ENCODE data around the gene SCP2. TPM values are rescaled to one million over a fixed set of nuclear protein-coding genes. Genes with fewer than 3 reads are reported as not detected.

Gene SCP2
- total RNA-seq, 2 experiments from 2014 or later: 78.1 to 81.1 TPM

DNA sequence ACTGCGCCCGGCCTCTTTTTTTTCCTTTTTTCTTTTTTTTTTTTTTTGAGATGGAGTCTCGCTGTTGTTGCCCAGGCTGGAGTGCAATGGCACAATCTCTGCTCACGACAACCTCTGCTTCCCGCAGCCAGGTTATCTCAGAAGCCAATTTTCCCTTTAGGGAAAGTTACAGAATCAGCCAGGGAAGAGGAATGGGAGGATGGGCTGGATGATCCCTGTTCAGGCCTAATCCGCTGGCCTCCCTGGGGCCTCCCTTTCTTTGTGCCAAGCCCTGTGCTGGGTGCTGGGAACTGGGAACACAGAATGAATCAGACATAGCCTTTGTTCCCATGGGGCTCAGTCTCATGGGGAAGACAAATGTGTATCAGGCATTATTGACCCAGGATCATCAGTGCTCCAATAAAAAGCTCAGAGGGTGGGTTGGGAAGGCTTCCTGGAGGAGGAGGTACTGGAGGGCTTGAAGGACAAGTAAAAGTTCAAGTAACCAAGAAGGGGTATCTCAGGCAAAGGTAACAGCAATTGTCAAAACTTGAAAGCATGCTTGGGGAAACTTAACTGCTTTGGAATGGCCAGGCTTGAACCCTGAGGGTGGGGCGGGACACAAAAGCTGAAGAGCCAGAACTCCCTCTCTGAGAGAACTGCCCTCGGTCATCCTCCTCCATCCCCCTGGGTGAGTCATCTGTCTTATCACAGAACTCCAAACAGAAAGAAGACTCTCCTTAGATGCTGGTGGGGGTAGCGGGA lies 19.8 kb upstream of the SCP2 start:
- no peak for DNase-seq
- no peaks in the 10 kb centered on the region for H3K4me1 Mint-ChIP-seq (ENCODE audit: low read depth)
- H3K36me3 Mint-ChIP-seq: peaks cover 6% of the 10 kb centered on the region
- H3K4me3 Mint-ChIP-seq: no peak overlapping the region
- intact Hi-C loops (cut with micrococcal nuclease): no loop called here
- POLR2A ChIA-PET: no interaction called here
- CTCF ChIA-PET: no interaction called here
- H3K9me3 Mint-ChIP-seq: no peaks in the 10 kb centered on the region
- no peak overlapping the region for H3K27ac Mint-ChIP-seq
- no peaks in the 10 kb centered on the region for H3K27me3 Mint-ChIP-seq

DNA sequence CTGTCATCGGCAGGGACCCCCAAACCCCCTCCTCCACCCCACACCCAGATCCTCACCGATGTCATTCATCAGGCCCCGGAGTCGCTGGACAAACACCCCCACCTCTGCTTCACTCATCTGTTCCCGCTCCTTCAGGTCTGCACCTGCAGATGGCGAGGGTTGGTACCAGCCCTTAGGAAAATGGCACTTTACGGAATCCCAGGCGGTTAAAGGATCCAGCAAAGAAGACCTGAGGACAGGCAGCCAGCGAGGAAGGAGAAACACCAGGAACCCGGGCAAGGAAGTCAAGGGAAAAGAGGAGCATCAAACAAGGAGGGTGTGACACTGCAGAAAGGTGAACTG lies 19.3 kb upstream of the SCP2 start:
- CTCF ChIA-PET: no interaction called here
- no peak overlapping the region for H3K27ac Mint-ChIP-seq
- H3K9me3 Mint-ChIP-seq: no peaks in the 10 kb centered on the region
- POLR2A ChIA-PET: no interaction called here
- no peaks in the 10 kb centered on the region for H3K4me1 Mint-ChIP-seq (ENCODE audit: low read depth)
- DNase-seq: no peak
- H3K27me3 Mint-ChIP-seq: no peaks in the 10 kb centered on the region
- peaks cover 6% of the 10 kb centered on the region for H3K36me3 Mint-ChIP-seq
- no peak overlapping the region for H3K4me3 Mint-ChIP-seq
- intact Hi-C loops (cut with micrococcal nuclease): no loop called here

- Mint-ChIP-seq H3K36me3 (peaks cover 6% of the 10 kb centered on the region), H3K4me1 (ENCODE audit: low read depth) (no peaks in the 10 kb centered on the region), H3K4me3 (no peak overlapping the region), H3K27me3 (no peaks in the 10 kb centered on the region), H3K27ac (no peak overlapping the region), H3K9me3 (no peaks in the 10 kb centered on the region)
- ChIA-PET CTCF (interaction anchor here (0.7 to 1.0 kb wide), 2 partner anchors 10 kb away, joined by 3 read pairs; partner anchors contain the start of gene ECHDC2), POLR2A (no interaction called here)
- DNase-seq: no peak
- intact Hi-C loops (cut with micrococcal nuclease): no loop called here
Observed at GRCh38 chr1:52911541-52911940, 15.5 kb upstream of the SCP2 start.

- no peak overlapping the region for H3K4me3 Mint-ChIP-seq
- CTCF ChIA-PET: no interaction called here
- H3K9me3 Mint-ChIP-seq: no peaks in the 10 kb centered on the region
- POLR2A ChIA-PET: interaction anchor here (0.7 kb wide), 1 partner anchor 12 kb away, joined by 3 read pairs; no protein-coding TSS in a partner anchor
- intact Hi-C loops (cut with micrococcal nuclease): no loop called here
- no peak overlapping the region for H3K27ac Mint-ChIP-seq
- peaks cover 4% of the 10 kb centered on the region for H3K36me3 Mint-ChIP-seq
- no peaks in the 10 kb centered on the region for H3K27me3 Mint-ChIP-seq
- no peaks in the 10 kb centered on the region for H3K4me1 Mint-ChIP-seq (ENCODE audit: low read depth)
- no peak for DNase-seq
Observed at GRCh38 chr1:52913014-52913413, 14.1 kb upstream of the SCP2 start.

DNA sequence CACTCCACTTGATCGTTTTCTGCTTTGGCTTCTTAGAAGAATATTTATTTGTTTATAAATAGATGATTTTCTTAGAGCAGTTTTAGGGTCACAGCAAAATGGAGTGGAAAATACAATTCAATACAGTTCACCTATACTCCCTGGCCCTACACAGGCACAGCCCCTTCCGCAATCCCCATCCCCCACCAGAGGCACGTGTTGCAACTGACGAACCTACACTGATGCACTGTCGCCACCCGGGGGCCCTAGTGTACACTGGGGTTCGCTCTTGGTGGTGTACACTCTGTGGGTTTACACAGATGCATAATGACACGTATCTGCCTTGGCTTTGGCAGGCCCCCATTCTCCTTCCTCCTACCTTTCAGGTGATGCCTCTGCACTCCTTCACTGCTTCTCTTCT lies 13.5 kb upstream of the SCP2 start:
- Mint-ChIP-seq H3K4me1 (ENCODE audit: low read depth) (no peaks in the 10 kb centered on the region), H3K9me3 (no peaks in the 10 kb centered on the region), H3K27me3 (no peaks in the 10 kb centered on the region), H3K36me3 (peaks cover 4% of the 10 kb centered on the region), H3K4me3 (no peak overlapping the region), H3K27ac (no peak overlapping the region)
- ChIA-PET POLR2A (no interaction called here), CTCF (no interaction called here)
- peak; percentile 24 for DNase-seq
- intact Hi-C loops (cut with micrococcal nuclease): no loop called here

GRCh38 chr1:52914463-52914862 lies 12.6 kb upstream of the SCP2 start:
- H3K36me3 Mint-ChIP-seq: peaks cover 4% of the 10 kb centered on the region
- no peaks in the 10 kb centered on the region for H3K9me3 Mint-ChIP-seq
- H3K27ac Mint-ChIP-seq: no peak overlapping the region
- CTCF ChIA-PET: no interaction called here
- intact Hi-C loops (cut with micrococcal nuclease): no loop called here
- POLR2A ChIA-PET: interaction anchor here (1.0 kb wide), 1 partner anchor 10 kb away, joined by 3 read pairs; no protein-coding TSS in a partner anchor
- H3K4me3 Mint-ChIP-seq: no peak overlapping the region
- peaks cover 3% of the 10 kb centered on the region for H3K4me1 Mint-ChIP-seq (ENCODE audit: low read depth)
- H3K27me3 Mint-ChIP-seq: no peaks in the 10 kb centered on the region
- no peak for DNase-seq

- POLR2A ChIA-PET: interaction anchor here (0.6 to 1.0 kb wide), 2 partner anchors 9 to 15 kb away, joined by 3 read pairs; no protein-coding TSS in a partner anchor
- intact Hi-C loops (cut with micrococcal nuclease): no loop called here
- H3K27ac Mint-ChIP-seq: no peak overlapping the region
- H3K9me3 Mint-ChIP-seq: no peaks in the 10 kb centered on the region
- no peaks in the 10 kb centered on the region for H3K27me3 Mint-ChIP-seq
- no peak for DNase-seq
- CTCF ChIA-PET: no interaction called here
- H3K4me3 Mint-ChIP-seq: no peak overlapping the region
- H3K4me1 Mint-ChIP-seq (ENCODE audit: low read depth): peaks cover 12% of the 10 kb centered on the region
- H3K36me3 Mint-ChIP-seq: no peaks in the 10 kb centered on the region
Observed at GRCh38 chr1:52915211-52915854, 11.7 kb upstream of the SCP2 start.

DNA sequence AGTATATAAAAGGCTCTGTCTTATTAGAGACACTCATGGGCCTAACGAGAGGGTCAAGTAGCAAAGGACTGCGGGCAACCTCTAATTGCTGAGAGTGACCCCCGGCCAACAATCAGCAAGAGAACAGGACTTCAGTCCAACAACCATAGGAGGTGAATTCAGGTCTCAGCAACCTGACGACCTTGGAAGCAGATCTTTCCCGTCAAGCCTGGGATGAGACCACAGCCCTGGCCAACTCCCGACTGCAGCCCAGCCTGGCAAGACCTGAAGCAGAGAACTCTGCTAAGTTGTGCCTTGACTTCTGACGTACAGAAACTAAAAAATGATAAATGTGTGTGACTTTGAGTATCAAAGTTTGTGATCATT lies 11.2 kb upstream of the SCP2 start:
- H3K27me3 Mint-ChIP-seq: no peaks in the 10 kb centered on the region
- no peak for DNase-seq
- no peak overlapping the region for H3K27ac Mint-ChIP-seq
- ChIA-PET CTCF (no interaction called here), POLR2A (interaction anchor here (0.6 kb wide), 1 partner anchor 15 kb away, joined by 3 read pairs; no protein-coding TSS in a partner anchor)
- no peaks in the 10 kb centered on the region for H3K9me3 Mint-ChIP-seq
- intact Hi-C loops (cut with micrococcal nuclease): no loop called here
- peaks cover 17% of the 10 kb centered on the region for H3K4me1 Mint-ChIP-seq (ENCODE audit: low read depth)
- H3K36me3 Mint-ChIP-seq: no peaks in the 10 kb centered on the region
- H3K4me3 Mint-ChIP-seq: no peak overlapping the region

DNA sequence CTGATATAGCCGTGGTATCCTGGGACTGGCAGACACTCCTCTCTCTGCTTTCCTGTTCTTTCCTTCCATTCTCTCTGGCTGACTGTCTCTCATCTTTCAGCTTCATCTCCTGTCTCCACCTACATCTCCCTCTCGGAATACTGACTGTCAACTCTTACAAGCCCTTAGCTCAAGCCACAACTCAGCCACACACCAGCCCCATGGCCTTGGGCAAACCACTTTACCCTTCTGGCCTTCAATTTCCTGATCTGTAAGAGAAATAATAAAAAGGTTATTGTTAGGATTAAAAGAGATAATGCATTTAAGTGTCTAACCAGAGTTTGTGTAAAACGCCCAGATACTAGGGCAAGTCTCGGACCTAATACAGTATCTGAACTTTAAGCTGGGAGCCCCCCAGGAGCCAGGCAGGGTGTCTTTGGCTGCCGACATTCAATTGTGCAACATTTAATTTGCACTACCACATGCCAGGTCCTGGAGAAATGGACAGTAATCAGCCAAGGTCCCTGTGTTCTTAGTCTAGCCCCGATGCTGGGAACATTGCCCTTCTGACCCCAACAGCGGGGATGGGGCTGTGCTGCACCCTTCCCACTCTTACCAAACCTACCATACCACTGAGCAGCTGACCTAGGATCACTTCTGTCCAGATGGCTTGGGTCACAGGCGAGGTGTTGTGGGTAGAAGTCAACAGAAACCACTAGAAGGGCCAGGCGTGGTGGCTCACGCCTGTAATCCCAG lies 10.7 kb upstream of the SCP2 start:
- no peaks in the 10 kb centered on the region for H3K36me3 Mint-ChIP-seq
- H3K9me3 Mint-ChIP-seq: no peaks in the 10 kb centered on the region
- no peak for DNase-seq
- ChIA-PET CTCF (no interaction called here), POLR2A (no interaction called here)
- intact Hi-C loops (cut with micrococcal nuclease): no loop called here
- H3K4me3 Mint-ChIP-seq: no peak overlapping the region
- no peak overlapping the region for H3K27ac Mint-ChIP-seq
- H3K4me1 Mint-ChIP-seq (ENCODE audit: low read depth): peaks cover 17% of the 10 kb centered on the region
- no peaks in the 10 kb centered on the region for H3K27me3 Mint-ChIP-seq

DNA sequence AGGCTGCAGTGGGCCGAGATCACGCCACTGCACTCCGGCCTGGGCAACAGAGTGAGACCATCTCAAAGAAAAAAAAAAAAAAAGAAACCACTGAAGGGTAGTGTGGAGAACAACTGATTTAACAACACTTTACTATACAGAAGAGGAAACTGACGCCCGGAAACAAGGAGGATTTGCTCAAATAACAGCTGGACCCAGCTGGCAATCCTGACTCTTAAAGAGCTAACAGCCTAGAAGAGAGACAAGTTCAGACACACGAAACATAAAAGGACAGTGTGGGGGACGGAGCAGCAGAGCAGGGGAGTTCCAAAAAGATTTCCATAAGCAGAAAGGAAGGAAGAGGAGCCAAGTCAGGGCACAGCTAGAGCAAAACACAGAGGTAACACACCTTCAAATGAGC lies 9.9 kb upstream of the SCP2 start:
- intact Hi-C loops (cut with micrococcal nuclease): no loop called here
- ChIA-PET CTCF (interaction anchor here (0.6 kb wide), 1 partner anchor 327 kb away, joined by 3 read pairs; no protein-coding TSS in a partner anchor), POLR2A (no interaction called here)
- Mint-ChIP-seq H3K9me3 (no peaks in the 10 kb centered on the region), H3K4me1 (ENCODE audit: low read depth) (peaks cover 21% of the 10 kb centered on the region), H3K27me3 (no peaks in the 10 kb centered on the region), H3K27ac (no peak overlapping the region), H3K4me3 (no peak overlapping the region), H3K36me3 (no peaks in the 10 kb centered on the region)
- no peak for DNase-seq

DNA sequence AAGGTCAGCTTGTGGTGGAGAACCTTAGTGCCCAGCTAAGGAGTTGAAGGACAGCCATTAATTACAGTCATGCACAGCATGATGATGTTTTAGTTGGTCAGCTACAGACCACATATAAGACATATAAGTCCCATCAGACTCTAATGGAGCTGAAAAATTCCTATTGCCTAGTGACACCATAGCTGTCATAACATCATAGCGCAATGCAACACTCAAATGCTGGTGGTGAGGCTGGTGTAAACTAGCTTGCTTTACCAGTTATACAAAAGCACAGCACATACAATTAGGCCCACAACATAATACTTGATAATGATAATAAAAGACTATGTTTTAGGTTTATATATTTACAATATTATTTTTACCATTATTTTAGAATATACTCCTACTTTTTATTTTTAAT lies 9.5 kb upstream of the SCP2 start:
- ChIA-PET POLR2A (no interaction called here), CTCF (interaction anchor here (0.6 kb wide), 1 partner anchor 328 kb away, joined by 3 read pairs; no protein-coding TSS in a partner anchor)
- Mint-ChIP-seq H3K4me1 (ENCODE audit: low read depth) (peaks cover 23% of the 10 kb centered on the region), H3K36me3 (no peaks in the 10 kb centered on the region), H3K27ac (no peak overlapping the region), H3K27me3 (no peaks in the 10 kb centered on the region), H3K4me3 (no peak overlapping the region), H3K9me3 (no peaks in the 10 kb centered on the region)
- intact Hi-C loops (cut with micrococcal nuclease): no loop called here
- DNase-seq: no peak

GRCh38 chr1:52918201-52918600 lies 8.9 kb upstream of the SCP2 start:
- Mint-ChIP-seq H3K27me3 (no peaks in the 10 kb centered on the region), H3K27ac (no peak overlapping the region), H3K4me3 (no peak overlapping the region), H3K4me1 (ENCODE audit: low read depth) (peaks cover 24% of the 10 kb centered on the region), H3K9me3 (no peaks in the 10 kb centered on the region), H3K36me3 (no peaks in the 10 kb centered on the region)
- DNase-seq: no peak
- intact Hi-C loops (cut with micrococcal nuclease): no loop called here
- CTCF ChIA-PET: interaction anchor here (1.0 to 2.1 kb wide), 2 partner anchors 10 to 35 kb away, joined by 3 to 6 read pairs; no protein-coding TSS in a partner anchor
- POLR2A ChIA-PET: interaction anchor here (0.6 kb wide), 1 partner anchor 60 kb away, joined by 5 read pairs; no protein-coding TSS in a partner anchor

Measured in activated CD4-positive, alpha-beta memory T cell treated with anti-CD3 and anti-CD28 coated beads for 36 hours (primary cell).